HUDEP-2 (cell line): ENCODE results near the gene ZRANB3.

ENCODE experiments used
- DNase-seq, 76 experiments: peaks; one replicate each; lab custom pipeline; 2025; ENCODE audit not compliant: unreplicated experiment in 76 of 76; lab: John Stamatoyannopoulos, UW

The ZRANB3 gene

DNA sequence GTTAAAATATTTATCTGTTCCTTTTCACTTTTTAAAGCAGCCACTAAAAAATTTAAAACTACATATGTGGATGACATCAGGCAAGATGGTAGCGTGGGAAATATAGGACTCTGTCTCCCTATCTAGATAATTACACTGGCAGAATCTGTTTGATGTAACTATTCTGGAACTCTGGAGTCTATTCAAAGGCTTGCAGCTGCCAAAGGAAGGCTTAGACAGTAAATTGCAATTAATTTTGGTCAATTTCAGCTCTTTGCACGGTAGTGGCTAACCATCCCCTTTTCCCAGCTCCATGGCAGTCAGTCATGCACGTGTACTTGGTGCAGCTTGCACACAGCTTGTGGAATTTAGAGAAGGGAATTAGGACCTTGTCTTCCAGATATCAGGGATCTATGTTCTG, 343.7 kb downstream of the ZRANB3 start:
- DNase-seq, result no peak

GRCh38 chr2:135186054-135186453, 345.0 kb downstream of the ZRANB3 start:
- no peak for DNase-seq

DNA sequence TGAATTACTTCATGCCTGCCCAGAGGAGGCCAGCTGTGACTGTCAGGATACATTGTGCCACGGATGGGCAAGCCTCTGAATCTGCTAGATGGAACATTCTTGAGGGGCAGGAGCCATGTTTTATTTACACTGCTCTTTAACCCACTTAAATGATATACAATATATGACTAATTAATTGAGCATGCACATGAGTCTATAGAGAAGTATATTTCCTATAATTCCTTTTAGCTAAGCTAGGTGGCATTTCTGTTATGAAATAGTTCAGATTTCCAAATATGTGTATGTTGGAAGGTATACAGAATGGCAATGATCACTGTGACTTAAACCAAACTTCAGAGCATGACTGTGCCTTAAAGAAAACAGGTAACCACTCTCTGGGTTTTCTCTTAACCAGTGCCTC, 347.2 kb downstream of the ZRANB3 start:
- DNase-seq, result no peak

GRCh38 chr2:135182601-135183000, 348.4 kb downstream of the ZRANB3 start:
- no peak for DNase-seq

DNA sequence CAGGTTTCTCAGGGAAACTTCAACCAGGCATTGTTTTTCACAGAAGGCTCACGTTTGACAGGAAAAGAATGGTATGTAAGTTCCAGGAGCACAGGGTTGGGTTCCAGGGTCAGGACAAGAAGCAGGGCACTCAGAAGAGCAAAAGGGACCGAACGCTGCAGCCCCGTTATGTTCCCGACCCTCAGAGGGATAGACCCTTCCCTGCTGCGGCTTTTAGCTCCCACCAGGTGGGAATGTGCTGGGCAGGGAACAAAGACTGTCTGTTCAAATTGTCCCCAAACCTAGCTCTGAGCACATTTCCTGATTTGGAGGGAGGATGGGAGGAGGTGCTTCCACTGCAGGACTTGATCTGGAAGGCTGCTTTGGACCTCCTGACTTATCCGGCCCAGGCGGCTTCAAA, 348.8 kb downstream of the ZRANB3 start:
- DNase-seq, result no peak

DNA sequence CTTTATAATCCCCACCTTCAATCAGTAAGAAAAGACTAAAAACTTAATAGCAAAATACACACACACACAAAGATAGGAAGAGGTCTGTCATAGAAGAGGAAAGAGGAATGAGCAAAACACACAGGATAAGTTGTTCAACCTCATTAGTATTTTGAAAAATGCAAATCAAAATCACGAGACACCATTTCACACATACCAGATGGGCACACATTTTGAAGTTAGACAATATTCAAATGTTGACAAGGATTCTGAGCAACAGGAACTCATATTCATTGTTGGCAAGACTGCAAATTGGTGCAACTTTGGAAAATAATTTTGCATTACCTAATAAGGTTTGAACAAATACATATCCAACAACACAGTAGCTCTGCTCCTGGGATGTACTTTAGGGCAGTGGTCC, 351.3 kb downstream of the ZRANB3 start:
- no peak for DNase-seq

DNA sequence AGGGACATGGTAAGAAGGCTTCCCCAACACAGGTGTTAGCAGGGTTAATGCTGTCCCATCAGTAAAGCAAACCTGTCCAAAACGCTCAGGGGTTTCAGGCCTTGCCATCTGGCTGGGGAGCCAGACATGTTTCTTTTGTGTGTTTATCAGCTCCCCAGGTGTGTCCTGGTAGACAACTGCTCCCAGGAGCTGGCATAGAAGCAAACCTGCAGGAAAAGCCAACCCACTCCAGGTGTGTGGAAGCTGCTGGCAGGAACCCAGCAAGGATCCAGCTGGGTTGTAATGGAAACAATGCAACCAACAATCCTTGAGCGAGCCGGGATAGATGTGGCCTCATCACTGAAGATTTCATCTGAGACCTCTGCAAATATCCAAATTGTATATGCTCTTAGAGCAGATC, 355.8 kb downstream of the ZRANB3 start:
- no peak for DNase-seq

DNA sequence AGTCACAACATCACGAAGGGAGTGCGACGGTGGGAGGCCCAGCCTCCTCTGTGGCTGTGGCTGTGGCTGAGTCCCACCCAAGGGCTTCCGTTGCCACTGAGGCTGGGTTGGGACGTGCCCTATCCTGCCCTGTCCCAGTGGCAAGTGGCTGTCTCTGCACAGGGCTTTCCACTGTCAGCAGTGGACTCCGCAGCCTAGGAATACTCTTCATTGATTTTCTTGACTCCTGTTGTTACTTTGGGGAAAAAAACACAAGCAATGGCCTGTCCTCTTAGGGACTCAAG, 356.3 kb downstream of the ZRANB3 start:
- DNase-seq, result no peak

DNA sequence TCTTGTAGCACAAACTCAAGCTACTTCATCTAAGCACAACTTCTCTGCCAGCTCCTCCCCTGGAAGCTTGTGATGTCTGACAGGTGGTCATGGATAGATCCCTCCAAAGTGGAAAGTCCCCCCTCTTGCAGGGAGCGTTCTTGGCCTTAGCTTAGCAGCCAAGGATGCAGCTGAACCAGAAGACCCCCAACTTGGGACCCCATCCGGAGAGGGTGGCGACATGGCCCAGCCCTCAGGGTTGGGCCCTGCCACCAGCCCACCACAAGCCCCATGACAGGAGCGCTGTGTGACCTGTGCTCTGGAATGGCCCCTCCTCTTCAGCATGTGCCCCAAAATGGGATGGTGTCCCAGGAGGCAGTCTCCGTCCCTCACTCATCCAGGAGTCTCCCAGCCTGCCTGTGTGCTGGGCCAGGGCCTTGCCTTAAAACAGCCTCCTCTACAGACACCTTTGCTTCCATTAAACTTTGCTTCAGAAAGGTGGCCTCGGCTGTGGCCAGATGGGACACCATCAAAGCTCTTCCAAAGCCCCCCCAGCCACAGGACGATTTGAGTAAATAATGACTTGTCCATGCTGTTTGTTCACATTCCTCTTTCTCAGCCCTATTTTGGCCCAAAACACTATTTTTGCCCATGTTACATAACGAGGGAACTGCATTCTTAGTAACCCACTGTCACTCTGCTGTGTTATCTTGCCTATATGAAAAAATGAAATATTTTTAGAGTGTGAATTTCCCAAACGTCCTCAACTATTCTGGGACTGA, 356.8 kb downstream of the ZRANB3 start:
- no peak for DNase-seq

DNA sequence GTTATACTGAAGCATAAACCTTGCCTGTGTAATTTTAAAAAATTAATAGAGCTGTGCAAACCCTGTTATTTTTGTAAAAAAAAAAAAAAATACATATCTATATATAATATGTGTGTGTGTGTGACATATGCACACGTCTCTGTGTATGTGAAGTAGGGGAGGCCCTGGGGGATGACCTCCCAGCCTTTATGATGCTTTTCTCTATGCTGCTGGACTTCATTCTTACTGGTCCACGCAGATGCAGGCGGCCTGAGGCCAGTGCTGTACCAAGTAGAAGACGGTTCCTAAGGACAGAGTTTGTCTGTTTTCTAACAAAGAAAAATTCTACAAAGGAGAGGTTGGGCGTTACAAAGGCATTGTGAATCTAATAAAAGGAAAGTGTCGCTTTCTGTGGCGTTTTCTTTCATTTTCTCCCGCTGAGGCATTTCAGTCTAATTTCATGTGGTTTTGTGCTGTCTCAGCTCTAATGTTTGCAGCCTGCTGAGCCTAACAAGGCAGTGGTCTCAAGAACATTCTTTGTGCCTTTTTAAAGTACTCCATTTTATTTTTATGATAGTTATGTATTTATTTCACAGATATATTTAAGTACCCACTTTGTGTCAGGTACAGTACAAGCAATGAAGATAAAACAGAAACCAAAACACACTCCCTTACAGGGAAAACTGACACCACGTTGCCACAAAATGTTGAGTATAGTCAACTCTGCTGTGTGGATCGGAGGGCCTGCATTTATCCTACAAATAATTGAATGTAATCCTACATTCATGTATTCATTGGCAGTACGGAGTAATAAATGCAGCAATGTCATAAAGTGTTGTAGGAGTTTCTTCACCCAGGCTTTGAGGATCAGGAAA, 360.9 kb downstream of the ZRANB3 start:
- DNase-seq, result no peak

DNA sequence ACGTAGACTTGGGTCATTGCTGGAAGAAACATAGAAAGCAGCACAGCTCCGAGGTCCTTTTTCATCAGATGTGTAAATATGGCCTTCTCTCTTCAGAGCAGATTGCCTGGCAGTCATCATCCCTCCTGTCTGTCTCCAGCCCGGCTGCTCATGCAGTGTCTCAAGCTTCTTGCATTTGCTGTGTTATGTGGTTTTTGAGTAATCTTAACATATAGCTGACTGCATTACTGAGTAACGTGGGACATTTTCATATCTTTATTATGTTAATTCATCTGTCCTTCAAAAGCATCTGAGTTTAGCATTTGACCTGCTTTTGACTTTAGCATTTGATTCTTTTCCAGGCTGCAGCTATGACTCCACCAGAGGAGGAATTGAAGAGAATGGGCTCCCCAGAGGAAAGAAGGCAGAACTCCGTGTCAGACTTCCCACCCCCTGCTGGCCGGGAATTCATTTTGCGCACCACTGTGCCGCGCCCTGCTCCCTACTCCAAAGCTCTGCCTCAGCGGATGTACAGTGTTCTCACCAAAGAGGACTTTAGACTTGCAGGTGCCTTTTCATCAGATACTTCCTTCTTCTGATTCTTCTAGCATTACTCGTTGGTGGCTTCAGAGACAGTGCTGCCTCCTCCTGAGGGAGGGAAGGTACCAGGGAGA, 362.7 kb downstream of the ZRANB3 start:
- DNase-seq, result no peak

DNA sequence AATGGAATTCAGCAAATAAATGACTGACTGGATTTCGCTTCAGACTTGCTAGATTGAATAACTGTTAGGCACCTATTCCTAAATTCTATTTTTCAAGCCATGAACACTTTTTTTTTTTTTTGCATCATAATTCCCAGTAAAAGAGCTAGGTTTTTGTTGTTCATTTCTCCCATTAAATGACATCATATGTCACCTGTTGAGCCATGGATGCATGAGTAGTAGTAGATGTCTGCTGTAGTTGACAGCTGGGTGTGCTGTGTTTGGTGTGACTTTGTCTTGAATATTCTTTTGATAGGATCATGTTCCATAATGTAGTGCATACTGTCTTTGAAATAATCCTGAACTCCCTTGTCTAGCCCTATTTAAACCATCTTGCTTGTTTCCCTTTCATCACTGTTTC, 363.7 kb downstream of the ZRANB3 start:
- no peak for DNase-seq

GRCh38 chr2:135164431-135164830, 366.6 kb downstream of the ZRANB3 start:
- DNase-seq, result no peak

DNA sequence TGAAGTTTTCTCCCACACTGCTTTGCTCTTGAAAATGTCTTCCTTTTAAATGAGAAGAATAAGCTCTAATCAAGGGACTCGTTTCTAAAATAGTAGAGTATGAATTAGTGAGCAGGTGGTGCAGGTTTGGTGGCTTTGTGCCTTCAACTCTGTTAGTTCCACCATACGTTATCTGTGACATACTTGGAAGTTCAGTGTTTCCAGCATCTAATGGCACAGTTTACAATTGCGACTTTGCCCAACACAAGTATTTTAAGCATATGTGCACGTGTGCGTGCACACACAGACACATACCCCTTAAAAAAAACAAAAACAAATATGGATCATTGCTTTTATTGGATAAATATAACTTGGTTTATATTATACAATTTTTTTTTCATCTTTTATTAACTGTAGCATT, 367.1 kb downstream of the ZRANB3 start:
- no peak for DNase-seq

GRCh38 chr2:135163306-135163705, 367.7 kb downstream of the ZRANB3 start:
- DNase-seq, result no peak

- DNase-seq, result no peak
Measured at GRCh38 chr2:135162786-135163185, 368.2 kb downstream of the ZRANB3 start.

DNA sequence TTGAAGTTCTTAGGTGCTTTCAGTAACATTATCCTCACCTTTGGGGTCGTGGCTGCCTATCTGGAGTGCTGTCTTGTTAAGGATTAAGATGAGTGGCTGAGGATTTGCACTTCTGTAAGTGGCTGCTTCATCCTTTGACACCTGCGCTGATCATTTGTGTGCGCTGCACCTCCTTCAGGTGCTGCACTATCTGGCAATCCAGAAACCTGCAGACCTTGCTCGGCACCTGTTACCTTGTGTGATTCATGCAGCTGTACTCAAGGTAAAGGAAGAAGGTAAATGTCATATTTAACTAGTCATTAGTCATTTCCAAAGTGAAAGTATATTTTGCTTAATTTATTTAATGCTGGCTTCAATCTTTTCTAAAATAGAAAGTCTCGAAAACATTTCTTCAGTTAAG, 368.6 kb downstream of the ZRANB3 start:
- no peak for DNase-seq

- no peak for DNase-seq
Measured at GRCh38 chr2:135159191-135159590, 371.8 kb downstream of the ZRANB3 start.

DNA sequence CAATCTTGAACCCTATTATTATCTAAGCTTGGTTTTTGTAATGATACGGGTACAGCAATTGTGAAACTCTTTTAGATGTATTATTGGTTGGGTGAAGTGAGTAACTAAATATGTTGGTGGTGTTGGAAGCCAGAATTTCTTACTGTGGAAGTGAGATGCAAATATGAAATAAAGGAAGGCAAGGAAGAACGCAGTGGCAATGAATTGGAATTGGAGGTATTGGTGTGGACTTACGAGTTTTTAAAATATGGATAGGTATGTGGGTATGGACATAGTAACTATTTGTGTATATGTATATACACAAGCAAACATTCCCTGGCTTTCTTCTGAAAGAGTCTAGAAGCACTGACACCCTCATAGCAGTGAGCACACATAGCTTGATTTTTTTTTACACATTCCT, 373.2 kb downstream of the ZRANB3 start:
- no peak for DNase-seq

DNA sequence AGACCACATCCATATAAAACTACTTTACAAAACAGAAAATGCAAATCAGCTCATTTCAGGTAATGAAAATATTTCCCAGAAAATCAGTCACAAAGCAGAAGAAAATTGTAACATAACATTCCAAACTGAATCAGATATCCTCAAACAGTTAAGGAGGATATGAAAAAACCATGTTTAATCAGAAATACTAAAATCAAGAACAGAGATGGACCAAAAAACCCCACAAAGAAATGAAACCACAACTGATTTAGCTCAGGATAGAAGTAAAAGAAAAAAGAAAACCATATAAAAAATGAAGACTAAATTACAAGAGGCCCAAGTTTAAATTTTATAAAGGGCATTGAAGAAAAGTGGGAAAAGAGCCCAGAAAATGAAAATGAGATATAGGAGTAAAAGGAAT, 376.1 kb downstream of the ZRANB3 start:
- no peak for DNase-seq

- no peak for DNase-seq
Measured at GRCh38 chr2:135152361-135152760, 378.7 kb downstream of the ZRANB3 start.

- no peak for DNase-seq
Measured at GRCh38 chr2:135151615-135152014, 379.4 kb downstream of the ZRANB3 start.
